ENCODE measurements around the gene SH2B3.

Gene SH2B3

DNA sequence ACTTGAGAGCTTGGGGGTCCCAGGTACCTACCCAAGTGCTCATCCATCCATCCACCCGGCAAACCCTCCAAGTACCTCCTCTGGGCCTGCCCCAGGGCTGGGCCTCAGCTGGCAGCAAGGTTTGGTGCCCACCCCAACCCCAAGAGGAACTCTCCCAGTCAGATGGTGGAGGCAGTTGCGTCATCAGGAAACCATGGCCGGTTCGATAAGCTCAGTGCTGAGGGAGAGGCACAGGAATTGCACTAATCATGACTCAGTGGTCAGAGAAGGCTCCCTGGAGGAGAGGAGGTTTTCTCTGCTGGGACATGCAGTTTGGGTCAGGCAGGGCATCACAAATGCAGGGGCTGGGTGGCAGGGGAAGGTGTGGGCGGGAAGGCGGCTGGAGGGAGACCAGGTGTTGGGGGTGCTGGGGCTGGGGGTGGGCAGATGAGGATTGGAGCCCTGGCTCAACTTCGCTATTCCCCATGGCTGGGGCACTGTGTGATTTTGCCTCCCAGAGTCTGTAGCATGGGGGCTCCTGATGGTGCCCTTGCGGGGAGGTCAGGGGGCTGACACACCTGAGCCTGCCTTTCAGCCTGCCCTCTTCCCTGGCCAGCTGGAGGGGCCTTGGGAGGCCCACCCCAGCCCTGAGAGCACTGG, 32.2 kb downstream of the SH2B3 start:
- Histone ChIP-seq H3K36me3 (no peaks in the 10 kb centered on the region), H3K27ac (no peak overlapping the region), H3K4me3 (ENCODE audit: low read depth, low read length) (no peak overlapping the region), H3K27me3 (ENCODE audit: insufficient read depth, low read depth, severe bottlenecking) (no peaks in the 10 kb centered on the region), H3K9me3 (ENCODE audit: severe bottlenecking) (no peaks in the 10 kb centered on the region)
- TF ChIP-seq CTCF (IDR thresholded peaks at IDR 0.05; ENCODE audit: low read depth, low read length) = no peak
- DNase-seq = no peak

- TF ChIP-seq CTCF (IDR thresholded peaks at IDR 0.05; ENCODE audit: low read depth, low read length) = no peak
- no peak overlapping the region for H3K4me3 ChIP-seq (ENCODE audit: low read depth, low read length)
- H3K9me3 ChIP-seq (ENCODE audit: severe bottlenecking) = no peaks in the 10 kb centered on the region
- H3K36me3 ChIP-seq = peaks cover 4% of the 10 kb centered on the region
- no peaks in the 10 kb centered on the region for H3K27me3 ChIP-seq (ENCODE audit: insufficient read depth, low read depth, severe bottlenecking)
- DNase-seq = no peak
- H3K27ac ChIP-seq = no peak overlapping the region
Observed at GRCh38 chr12:111438481-111438880, 32.8 kb downstream of the SH2B3 start.

GRCh38 chr12:111439657-111440151, 34.0 kb downstream of the SH2B3 start:
- no peak for TF ChIP-seq CTCF (IDR thresholded peaks at IDR 0.05; ENCODE audit: low read depth, low read length)
- DNase-seq = no peak
- no peak overlapping the region for H3K27ac ChIP-seq
- peaks cover 7% of the 10 kb centered on the region for H3K36me3 ChIP-seq
- H3K27me3 ChIP-seq (ENCODE audit: insufficient read depth, low read depth, severe bottlenecking) = no peaks in the 10 kb centered on the region
- H3K9me3 ChIP-seq (ENCODE audit: severe bottlenecking) = no peaks in the 10 kb centered on the region
- no peak overlapping the region for H3K4me3 ChIP-seq (ENCODE audit: low read depth, low read length)

DNA sequence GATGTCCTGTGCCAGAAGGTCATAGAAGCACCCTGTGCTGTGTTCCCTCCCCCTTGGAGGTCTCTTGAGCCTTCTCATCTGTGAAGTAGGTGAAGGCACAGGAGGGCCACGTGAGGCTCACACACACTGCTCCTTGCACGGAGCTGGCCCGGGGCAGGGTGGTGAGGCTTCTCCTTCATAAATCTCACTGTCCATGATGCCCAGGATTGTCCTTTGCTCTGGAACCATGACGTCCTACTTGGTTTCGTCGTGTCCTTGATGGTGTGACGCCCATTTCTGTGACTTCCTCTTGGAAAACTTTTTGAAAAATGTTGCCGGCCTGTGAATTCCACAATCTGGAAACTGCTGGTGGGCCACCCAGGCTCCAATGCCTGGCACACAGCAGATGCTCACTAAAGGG, 34.4 kb downstream of the SH2B3 start:
- no peak overlapping the region for H3K4me3 ChIP-seq (ENCODE audit: low read depth, low read length)
- peaks cover 10% of the 10 kb centered on the region for H3K36me3 ChIP-seq
- DNase-seq = no peak
- H3K9me3 ChIP-seq (ENCODE audit: severe bottlenecking) = no peaks in the 10 kb centered on the region
- H3K27me3 ChIP-seq (ENCODE audit: insufficient read depth, low read depth, severe bottlenecking) = no peaks in the 10 kb centered on the region
- no peak overlapping the region for H3K27ac ChIP-seq
- no peak for TF ChIP-seq CTCF (IDR thresholded peaks at IDR 0.05; ENCODE audit: low read depth, low read length)

DNA sequence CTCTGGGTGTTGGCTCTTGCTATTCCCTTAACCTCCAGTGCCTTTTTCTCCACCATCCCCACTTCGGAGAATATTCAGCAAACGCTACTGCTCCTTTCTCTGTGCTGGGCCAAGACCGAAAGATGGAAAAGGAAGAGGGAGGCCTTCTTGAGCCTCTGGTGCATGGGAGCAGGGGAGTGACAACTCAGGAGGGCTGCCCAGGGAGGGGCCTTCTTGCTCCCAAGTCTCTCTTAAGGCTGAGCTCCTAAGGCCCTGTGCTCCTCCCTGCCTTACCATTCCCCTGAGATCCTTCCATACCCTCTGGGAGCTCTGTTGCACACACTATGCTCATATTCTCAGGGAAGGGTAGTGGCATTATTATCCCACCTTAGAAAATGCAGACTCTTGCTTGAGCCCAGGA, 34.9 kb downstream of the SH2B3 start:
- TF ChIP-seq CTCF (IDR thresholded peaks at IDR 0.05; ENCODE audit: low read depth, low read length) = no peak
- no peak for DNase-seq
- Histone ChIP-seq H3K9me3 (ENCODE audit: severe bottlenecking) (no peaks in the 10 kb centered on the region), H3K4me3 (ENCODE audit: low read depth, low read length) (no peak overlapping the region), H3K27ac (no peak overlapping the region), H3K27me3 (ENCODE audit: insufficient read depth, low read depth, severe bottlenecking) (no peaks in the 10 kb centered on the region), H3K36me3 (peaks cover 15% of the 10 kb centered on the region)

Data from WERI-Rb-1 (cell line).